A673 (cell line): ENCODE results near the gene GBP5. TPM values are rescaled to one million over a fixed set of nuclear protein-coding genes. Genes with fewer than 3 reads are reported as not detected.

Experiments
- BruUV-seq: library from RNA; stranded (reverse); fragments of 400-500 nt; replicated peaks from 2 replicates; lab custom pipeline; 2021; lab: Mats Ljungman, UMichigan
- CTCF ChIA-PET: fragments of 300-600 bp; sonication (Branson Sonifier 250); formaldehyde crosslinking; loops from one replicate; lab custom pipeline; 2022; ENCODE audit warnings: antibody characterized with exemption; lab: Charles Lee
- POLR2A ChIA-PET: fragments of 300-600 bp; sonication (Branson Sonifier 250); formaldehyde crosslinking; loops from one replicate; lab custom pipeline; 2022; ENCODE audit warnings: antibody characterized with exemption; ENCODE audit not compliant: low non-redundant PET; lab: Charles Lee
- DNase-seq: peaks from one replicate; pipeline ENCODE4 v3.0.0-alpha.2; 2015; ENCODE audit warnings: low spot score
- H3K27ac ChIP-seq: fragments of 200-600 bp; sonication (generic); 2 replicates; pipeline ENCODE4 v1.5.1; 2016; ENCODE audit warnings: mixed run types, low read depth, mild to moderate bottlenecking, mixed read lengths, antibody characterized with exemption, low read length; ENCODE audit not compliant: poor library complexity, severe bottlenecking
- H3K27me3 ChIP-seq: fragments of 200-600 bp; sonication (generic); replicated peaks from 2 replicates; pipeline ENCODE4 v1.6.1; 2017; ENCODE audit warnings: mixed run types, low read depth, mild to moderate bottlenecking, mixed read lengths, antibody characterized with exemption, low read length; ENCODE audit not compliant: insufficient read depth, poor library complexity
- H3K36me3 ChIP-seq: fragments of 200-600 bp; sonication (generic); 2 replicates; pipeline ENCODE4 v1.6.1; 2016; ENCODE audit warnings: mixed run types, mild to moderate bottlenecking, mixed read lengths, antibody characterized with exemption, low read length; ENCODE audit not compliant: insufficient read depth, poor library complexity, severe bottlenecking
- H3K4me1 ChIP-seq: fragments of 200-600 bp; sonication (generic); 2 replicates; pipeline ENCODE4 v1.6.1; 2017; ENCODE audit warnings: mixed run types, mild to moderate bottlenecking, mixed read lengths, antibody characterized with exemption, low read length; ENCODE audit not compliant: insufficient read depth, poor library complexity, severe bottlenecking
- H3K4me3 ChIP-seq: fragments of 200-600 bp; sonication (generic); 2 replicates; pipeline ENCODE4 v1.5.1; 2016; ENCODE audit warnings: low read depth, mixed run types, mild to moderate bottlenecking, mixed read lengths, low read length; ENCODE audit not compliant: poor library complexity, severe bottlenecking
- H3K9me3 ChIP-seq: fragments of 200-600 bp; sonication (generic); 2 replicates; pipeline ENCODE4 v1.6.1; 2016; ENCODE audit warnings: mixed run types, low read depth, mild to moderate bottlenecking, mixed read lengths, antibody characterized with exemption, low read length; ENCODE audit not compliant: poor library complexity, severe bottlenecking
- CTCF ChIP-seq: fragments of 300-800, 200-600 bp; sonication (generic); conservative IDR thresholded peaks from 2 replicates; pipeline ENCODE4 v1.5.1; 2017; ENCODE audit warnings: low read depth, mild to moderate bottlenecking, antibody characterized with exemption, low read length, moderate library complexity, mixed read lengths
- EZH2 ChIP-seq: fragments of 200-600 bp; sonication (generic); IDR thresholded peaks from 2 replicates; pipeline ENCODE4 v1.6.1; 2017; ENCODE audit warnings: borderline replicate concordance, low read depth, mild to moderate bottlenecking, mixed read lengths, antibody characterized with exemption, low read length; ENCODE audit not compliant: poor library complexity, severe bottlenecking
- intact Hi-C: fragments of 100-400 bp; cut with micrococcal nuclease; formaldehyde crosslinking; loops from one replicate; pipeline ENCODE4 v1.10.0; 2022; ENCODE audit not compliant: unreplicated experiment
- total RNA-seq: library from RNA; stranded (reverse); gene quantifications from 2 replicates; pipeline ENCODE4 v1.2.3, GENCODE V29; 2021

Gene GBP5
- total RNA-seq, 1 experiment from 2014 or later: not detected

- ChIA-PET POLR2A (no interaction called here), CTCF (no interaction called here)
- TF ChIP-seq CTCF (no peak), EZH2 (no peak)
- no TSS peak for BruUV-seq
- no peaks in the 10 kb centered on the region for H3K27me3 ChIP-seq
- H3K36me3 ChIP-seq: no peaks in the 10 kb centered on the region
- intact Hi-C loops: no loop called here
- no peak overlapping the region for H3K4me3 ChIP-seq
- H3K9me3 ChIP-seq: peaks cover 8% of the 10 kb centered on the region
- no peak for DNase-seq
- H3K4me1 ChIP-seq: no peaks in the 10 kb centered on the region
- H3K27ac ChIP-seq: no peak overlapping the region
These were observed 39.1 kb upstream of the GBP5 start for GRCh38 chr1:89311757-89312156.

- Histone ChIP-seq H3K27me3 (no peaks in the 10 kb centered on the region), H3K4me1 (no peaks in the 10 kb centered on the region), H3K27ac (no peak overlapping the region), H3K36me3 (no peaks in the 10 kb centered on the region), H3K4me3 (no peak overlapping the region), H3K9me3 (peaks cover 8% of the 10 kb centered on the region)
- ChIA-PET CTCF (no interaction called here), POLR2A (no interaction called here)
- no TSS peak for BruUV-seq
- DNase-seq: no peak
- intact Hi-C loops: no loop called here
- no peak for TF ChIP-seq CTCF
- TF ChIP-seq EZH2: no peak
These were observed 38.3 kb upstream of the GBP5 start for GRCh38 chr1:89310976-89311375.

- peak; percentile 20 for DNase-seq
- Histone ChIP-seq H3K4me1 (no peaks in the 10 kb centered on the region), H3K27ac (no peak overlapping the region), H3K27me3 (no peaks in the 10 kb centered on the region), H3K4me3 (no peak overlapping the region), H3K9me3 (peaks cover 4% of the 10 kb centered on the region), H3K36me3 (no peaks in the 10 kb centered on the region)
- ChIA-PET POLR2A (no interaction called here), CTCF (no interaction called here)
- no TSS peak for BruUV-seq
- intact Hi-C loops: no loop called here
- TF ChIP-seq EZH2 (no peak), CTCF (no peak)
These were observed 37.8 kb upstream of the GBP5 start for GRCh38 chr1:89310505-89310904.
